ENCODE data around the gene TBCCD1.
A peak's percentile ranks its signal among the peaks of the same experiment; 100 is the strongest.
"Not testable (repeated sequence)": the region's sequence is repeated elsewhere in the genome, so short reads cannot be mapped to it uniquely, and the experiment has no call there.

TBCCD1 gene

DNA sequence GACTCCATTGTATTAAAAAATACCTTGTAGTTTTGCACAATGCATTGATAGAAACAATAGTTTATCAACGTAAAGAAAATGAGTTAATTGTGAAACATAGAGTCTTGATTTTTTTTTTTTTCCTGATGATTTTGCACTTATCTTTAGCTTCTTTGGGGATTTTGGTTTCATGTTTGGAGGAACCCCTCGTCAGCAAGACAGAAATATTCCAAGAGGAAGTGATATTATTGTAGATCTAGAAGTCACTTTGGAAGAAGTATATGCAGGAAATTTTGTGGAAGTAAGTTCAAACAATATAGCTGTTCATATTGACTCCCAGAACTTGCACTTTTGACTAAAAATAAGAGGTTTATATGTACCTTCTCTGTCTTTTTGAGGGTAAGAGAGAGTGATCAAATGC lies 10.4 kb upstream of the TBCCD1 start:
- TF ChIP-seq, protein P1, sequence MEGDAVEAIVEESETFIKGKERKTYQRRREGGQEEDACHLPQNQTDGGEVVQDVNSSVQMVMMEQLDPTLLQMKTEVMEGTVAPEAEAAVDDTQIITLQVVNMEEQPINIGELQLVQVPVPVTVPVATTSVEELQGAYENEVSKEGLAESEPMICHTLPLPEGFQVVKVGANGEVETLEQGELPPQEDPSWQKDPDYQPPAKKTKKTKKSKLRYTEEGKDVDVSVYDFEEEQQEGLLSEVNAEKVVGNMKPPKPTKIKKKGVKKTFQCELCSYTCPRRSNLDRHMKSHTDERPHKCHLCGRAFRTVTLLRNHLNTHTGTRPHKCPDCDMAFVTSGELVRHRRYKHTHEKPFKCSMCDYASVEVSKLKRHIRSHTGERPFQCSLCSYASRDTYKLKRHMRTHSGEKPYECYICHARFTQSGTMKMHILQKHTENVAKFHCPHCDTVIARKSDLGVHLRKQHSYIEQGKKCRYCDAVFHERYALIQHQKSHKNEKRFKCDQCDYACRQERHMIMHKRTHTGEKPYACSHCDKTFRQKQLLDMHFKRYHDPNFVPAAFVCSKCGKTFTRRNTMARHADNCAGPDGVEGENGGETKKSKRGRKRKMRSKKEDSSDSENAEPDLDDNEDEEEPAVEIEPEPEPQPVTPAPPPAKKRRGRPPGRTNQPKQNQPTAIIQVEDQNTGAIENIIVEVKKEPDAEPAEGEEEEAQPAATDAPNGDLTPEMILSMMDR (IDR thresholded peaks at IDR 0.05; ENCODE audit: low read depth, low read length, missing control alignments) = no peak
- no peaks in the 10 kb centered on the region for H3K27me3 ChIP-seq (replicated peaks)
- H3K27ac ChIP-seq = no peak overlapping the region
- peaks cover 54% of the 10 kb centered on the region for H3K36me3 ChIP-seq (replicated peaks)
- in situ Hi-C loops (cut with HindIII; ENCODE audit: low pct_ligation_motif_present, low sequenced_read_pairs) = no loop called here
- no peak overlapping the region for H3K4me3 ChIP-seq (ENCODE audit: low read depth, low read length)
- no peak for DNase-seq

GRCh38 chr3:186571644-186572013 lies 4.5 kb upstream of the TBCCD1 start:
- no peaks in the 10 kb centered on the region for H3K27me3 ChIP-seq (replicated peaks)
- peak overlapping the region; percentile 89 for H3K4me3 ChIP-seq (ENCODE audit: low read depth, low read length)
- no peak for DNase-seq
- peaks cover 34% of the 10 kb centered on the region for H3K36me3 ChIP-seq (replicated peaks)
- in situ Hi-C loops (cut with HindIII; ENCODE audit: low pct_ligation_motif_present, low sequenced_read_pairs) = no loop called here
- H3K27ac ChIP-seq = no peak overlapping the region
- TF ChIP-seq, protein P1 (IDR thresholded peaks at IDR 0.05; ENCODE audit: low read depth, low read length, missing control alignments) = no peak

DNA sequence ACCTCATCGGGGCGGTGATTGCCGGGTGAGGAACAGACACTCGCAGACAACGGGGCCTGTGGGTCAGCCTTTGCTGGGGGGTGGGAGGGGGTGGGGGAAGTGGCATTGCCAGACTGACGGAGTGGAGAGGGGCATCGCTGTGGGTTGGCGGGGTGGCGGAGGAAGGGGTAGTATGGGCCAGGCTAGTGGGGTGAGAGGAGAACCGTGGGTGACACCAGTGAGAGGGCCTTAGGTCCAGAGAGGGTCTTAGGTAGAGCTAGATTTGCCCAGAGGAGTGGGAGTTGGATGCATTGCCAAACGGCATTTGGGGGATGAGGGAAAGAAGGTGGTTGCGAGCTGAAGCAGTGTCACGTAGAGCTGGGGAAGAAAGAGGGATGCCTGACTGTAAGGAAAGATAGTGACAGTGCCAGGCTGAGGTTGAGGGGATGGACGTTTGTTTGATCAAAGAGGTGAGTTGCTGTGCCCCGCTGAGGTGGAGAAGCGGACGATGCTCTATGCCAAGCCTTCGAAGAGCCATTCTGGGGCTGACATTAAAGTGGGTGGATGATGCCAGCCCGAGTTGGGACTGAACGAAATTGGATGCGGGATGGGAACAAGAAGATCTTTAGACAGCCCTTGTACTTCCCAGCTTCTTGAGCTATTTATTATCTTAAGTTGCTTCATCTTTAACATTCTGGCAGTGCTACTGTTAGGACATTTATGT lies 4.0 kb upstream of the TBCCD1 start:
- peak overlapping the region; percentile 89 for H3K4me3 ChIP-seq (ENCODE audit: low read depth, low read length)
- in situ Hi-C loops (cut with HindIII; ENCODE audit: low pct_ligation_motif_present, low sequenced_read_pairs) = no loop called here
- TF ChIP-seq, protein P1 (IDR thresholded peaks at IDR 0.05; ENCODE audit: low read depth, low read length, missing control alignments) = no peak
- no peak for DNase-seq
- H3K36me3 ChIP-seq (replicated peaks) = peaks cover 28% of the 10 kb centered on the region
- peak overlapping the region; percentile 92 for H3K27ac ChIP-seq
- no peaks in the 10 kb centered on the region for H3K27me3 ChIP-seq (replicated peaks)

GRCh38 chr3:186570096-186570940 lies 3.2 kb upstream of the TBCCD1 start, which contains the start of gene DNAJB11:
Gene DNAJB11 (plus strand): TSS chr3:186570720. CDS start chr3:186570898, 178 bp downstream.
- peak within 1 kb of the TSS; percentile 92 for H3K27ac ChIP-seq
- in situ Hi-C loops (cut with HindIII; ENCODE audit: low pct_ligation_motif_present, low sequenced_read_pairs) = no loop called here
- peak; percentile 100 for DNase-seq
- TF ChIP-seq, protein P1 (IDR thresholded peaks at IDR 0.05; ENCODE audit: low read depth, low read length, missing control alignments) = no peak
- peaks cover 20% of the 10 kb centered on the region for H3K36me3 ChIP-seq (replicated peaks)
- peak within 1 kb of the TSS; percentile 89 for H3K4me3 ChIP-seq (ENCODE audit: low read depth, low read length)
- H3K27me3 ChIP-seq (replicated peaks) = no peaks in the 10 kb centered on the region

- TF ChIP-seq, protein P1 (IDR thresholded peaks at IDR 0.05; ENCODE audit: low read depth, low read length, missing control alignments) = no peak
- no peak for DNase-seq
- Histone ChIP-seq H3K27ac (peak overlapping the region; percentile 8), H3K4me3 (ENCODE audit: low read depth, low read length) (peak overlapping the region; percentile 89), H3K27me3 (replicated peaks) (no peaks in the 10 kb centered on the region), H3K36me3 (replicated peaks) (peaks cover 18% of the 10 kb centered on the region)
- in situ Hi-C loops (cut with HindIII; ENCODE audit: low pct_ligation_motif_present, low sequenced_read_pairs) = no loop called here
Measured at GRCh38 chr3:186569779-186570095, 2.6 kb upstream of the TBCCD1 start.

- DNase-seq; H3K27me3 ChIP-seq (replicated peaks); H3K27ac ChIP-seq; in situ Hi-C loops (cut with HindIII; ENCODE audit: low pct_ligation_motif_present, low sequenced_read_pairs): not testable (repeated sequence)
- Histone ChIP-seq H3K4me3 (ENCODE audit: low read depth, low read length) (peak overlapping the region; percentile 89), H3K36me3 (replicated peaks) (peaks cover 16% of the 10 kb centered on the region)
Measured at GRCh38 chr3:186569361-186569760, 2.2 kb upstream of the TBCCD1 start.
